ENCODE data around the gene MAST2.

The MAST2 gene

DNA sequence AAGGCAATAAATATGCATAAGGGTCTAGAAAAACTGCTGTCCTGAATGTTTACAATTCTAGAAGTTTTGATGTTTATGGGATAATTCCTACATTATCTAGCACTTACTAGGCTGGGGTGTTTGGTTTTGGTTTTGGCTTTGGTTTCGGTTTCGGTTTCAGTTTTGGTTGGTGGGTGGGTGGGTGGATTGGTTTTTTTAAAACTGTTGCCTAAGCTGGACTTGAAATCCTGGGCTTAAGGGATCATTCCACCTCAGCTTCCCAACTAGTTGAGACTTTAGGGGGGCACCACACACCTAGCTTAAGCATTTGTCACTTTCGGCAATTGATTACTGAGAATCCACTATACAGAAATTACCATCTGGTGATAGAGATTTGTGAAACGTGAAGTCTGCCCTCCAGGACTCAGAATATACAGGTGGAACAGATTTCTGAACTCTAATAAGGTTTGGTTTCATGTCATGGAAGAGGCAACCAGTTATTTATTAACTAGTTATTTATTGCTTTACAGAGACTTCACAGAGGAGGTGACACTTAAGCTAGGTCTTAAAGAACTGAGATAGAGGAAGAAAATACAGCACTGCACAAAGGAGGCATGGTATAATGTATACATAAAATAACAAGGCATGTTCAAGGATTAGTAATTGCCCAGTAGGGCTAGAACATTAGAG lies 259.4 kb downstream of the MAST2 start:
- no peak overlapping the region for H3K9ac ChIP-seq (ENCODE audit: low read depth, low read length)
- H3K27me3 ChIP-seq (ENCODE audit: control insufficient read depth, insufficient read depth, low read length) = no peaks in the 10 kb centered on the region
- H3K4me3 ChIP-seq (ENCODE audit: low read length) = no peak overlapping the region
- no peaks in the 10 kb centered on the region for H3K4me1 ChIP-seq (ENCODE audit: control insufficient read depth, insufficient read depth, low read length)
- H3K4me2 ChIP-seq (ENCODE audit: low read length) = peak overlapping the region; percentile 31
- no peaks in the 10 kb centered on the region for H3K36me3 ChIP-seq (ENCODE audit: insufficient read depth, low read length)
- no peaks in the 10 kb centered on the region for H3K9me3 ChIP-seq (replicated peaks; ENCODE audit: low read length)

DNA sequence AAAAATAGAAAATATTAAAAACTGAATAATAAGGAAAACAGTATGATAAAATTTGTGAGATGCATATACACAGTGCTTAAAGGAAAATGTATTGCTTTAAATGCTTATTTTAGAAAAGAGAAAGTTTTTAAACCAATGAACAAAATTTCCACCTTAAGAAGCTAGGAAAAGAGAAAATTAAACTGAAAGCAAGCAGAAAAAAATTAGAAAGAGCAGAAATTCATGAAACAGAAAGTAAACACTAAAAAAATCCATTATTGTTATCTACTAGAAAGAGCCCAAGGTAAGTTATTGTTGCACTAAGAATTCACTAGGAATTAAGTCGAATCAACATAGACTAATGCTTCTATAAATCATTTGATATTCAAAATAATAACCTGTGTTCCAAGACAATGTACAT lies 261.3 kb downstream of the MAST2 start:
- Histone ChIP-seq H3K27me3 (ENCODE audit: control insufficient read depth, insufficient read depth, low read length) (no peaks in the 10 kb centered on the region), H3K9ac (ENCODE audit: low read depth, low read length) (no peak overlapping the region), H3K4me1 (ENCODE audit: control insufficient read depth, insufficient read depth, low read length) (no peaks in the 10 kb centered on the region), H3K4me3 (ENCODE audit: low read length) (no peak overlapping the region), H3K4me2 (ENCODE audit: low read length) (no peak overlapping the region), H3K9me3 (replicated peaks; ENCODE audit: low read length) (no peaks in the 10 kb centered on the region), H3K36me3 (ENCODE audit: insufficient read depth, low read length) (no peaks in the 10 kb centered on the region)

DNA sequence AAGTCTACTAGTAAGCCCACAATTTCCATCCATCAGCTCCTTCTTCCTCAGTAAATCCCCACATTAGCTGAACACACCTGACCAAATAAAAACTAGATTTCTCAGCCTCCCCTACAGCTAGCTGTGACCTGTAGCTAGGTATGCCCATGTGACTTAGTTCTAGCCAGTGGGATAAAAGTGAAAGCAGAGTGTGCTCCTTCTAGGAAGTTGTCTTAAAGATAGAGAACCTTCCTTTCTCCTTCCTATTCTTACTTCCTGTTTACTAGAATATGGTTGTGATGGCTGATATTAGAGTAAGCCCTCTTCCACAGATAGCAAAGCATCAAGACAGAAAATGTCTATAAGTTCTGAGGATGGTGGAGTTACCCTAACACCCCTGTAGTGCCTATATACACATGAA lies 262.0 kb downstream of the MAST2 start:
- Histone ChIP-seq H3K4me3 (ENCODE audit: low read length) (no peak overlapping the region), H3K4me2 (ENCODE audit: low read length) (no peak overlapping the region), H3K9ac (ENCODE audit: low read depth, low read length) (no peak overlapping the region), H3K4me1 (ENCODE audit: control insufficient read depth, insufficient read depth, low read length) (no peaks in the 10 kb centered on the region), H3K36me3 (ENCODE audit: insufficient read depth, low read length) (no peaks in the 10 kb centered on the region), H3K9me3 (replicated peaks; ENCODE audit: low read length) (no peaks in the 10 kb centered on the region), H3K27me3 (ENCODE audit: control insufficient read depth, insufficient read depth, low read length) (no peaks in the 10 kb centered on the region)

DNA sequence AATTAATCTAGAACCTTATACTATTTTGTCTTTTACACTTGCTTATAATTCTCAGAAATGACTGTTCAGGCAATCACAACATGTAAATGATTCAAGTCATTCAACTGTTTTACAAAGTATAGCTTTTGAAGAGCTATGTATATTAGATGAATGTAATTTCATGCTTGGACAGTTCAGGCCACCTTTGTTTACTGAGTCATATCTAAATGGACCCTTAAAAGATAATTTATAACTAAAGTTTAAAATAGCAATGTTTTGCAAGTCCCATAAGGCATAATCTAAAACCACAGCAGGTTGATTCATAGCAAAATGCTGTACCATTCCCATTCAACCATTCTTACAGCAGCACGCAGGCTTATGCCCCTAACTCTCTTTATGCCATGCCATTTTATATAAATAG lies 264.2 kb downstream of the MAST2 start:
- no peak overlapping the region for H3K4me2 ChIP-seq (ENCODE audit: low read length)
- no peaks in the 10 kb centered on the region for H3K27me3 ChIP-seq (ENCODE audit: control insufficient read depth, insufficient read depth, low read length)
- no peaks in the 10 kb centered on the region for H3K9me3 ChIP-seq (replicated peaks; ENCODE audit: low read length)
- no peaks in the 10 kb centered on the region for H3K4me1 ChIP-seq (ENCODE audit: control insufficient read depth, insufficient read depth, low read length)
- H3K36me3 ChIP-seq (ENCODE audit: insufficient read depth, low read length) = no peaks in the 10 kb centered on the region
- H3K9ac ChIP-seq (ENCODE audit: low read depth, low read length) = no peak overlapping the region
- H3K4me3 ChIP-seq (ENCODE audit: low read length) = no peak overlapping the region

DNA sequence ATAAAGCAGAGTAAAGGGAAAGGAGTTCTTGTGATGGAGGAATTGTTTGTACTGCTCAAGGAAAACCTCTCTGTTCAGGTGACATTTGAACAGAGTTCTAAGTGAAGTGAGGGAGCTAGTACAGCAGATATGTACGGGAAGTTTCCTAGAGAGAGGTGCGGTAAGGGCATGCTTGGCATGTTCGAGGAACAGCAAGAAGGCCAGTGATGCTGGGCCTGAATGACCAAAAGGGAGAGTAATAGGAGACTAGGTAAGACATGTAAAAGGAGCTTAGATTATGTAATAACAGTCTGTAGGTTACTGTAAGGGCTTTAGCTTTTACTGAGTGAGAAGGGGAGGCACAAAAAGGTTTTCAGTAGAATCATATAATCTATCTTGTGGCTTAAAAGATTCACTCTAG lies 265.1 kb downstream of the MAST2 start:
- no peaks in the 10 kb centered on the region for H3K36me3 ChIP-seq (ENCODE audit: insufficient read depth, low read length)
- H3K27me3 ChIP-seq (ENCODE audit: control insufficient read depth, insufficient read depth, low read length) = no peaks in the 10 kb centered on the region
- H3K4me2 ChIP-seq (ENCODE audit: low read length) = no peak overlapping the region
- no peak overlapping the region for H3K4me3 ChIP-seq (ENCODE audit: low read length)
- H3K9ac ChIP-seq (ENCODE audit: low read depth, low read length) = no peak overlapping the region
- H3K9me3 ChIP-seq (replicated peaks; ENCODE audit: low read length) = no peaks in the 10 kb centered on the region
- no peaks in the 10 kb centered on the region for H3K4me1 ChIP-seq (ENCODE audit: control insufficient read depth, insufficient read depth, low read length)

DNA sequence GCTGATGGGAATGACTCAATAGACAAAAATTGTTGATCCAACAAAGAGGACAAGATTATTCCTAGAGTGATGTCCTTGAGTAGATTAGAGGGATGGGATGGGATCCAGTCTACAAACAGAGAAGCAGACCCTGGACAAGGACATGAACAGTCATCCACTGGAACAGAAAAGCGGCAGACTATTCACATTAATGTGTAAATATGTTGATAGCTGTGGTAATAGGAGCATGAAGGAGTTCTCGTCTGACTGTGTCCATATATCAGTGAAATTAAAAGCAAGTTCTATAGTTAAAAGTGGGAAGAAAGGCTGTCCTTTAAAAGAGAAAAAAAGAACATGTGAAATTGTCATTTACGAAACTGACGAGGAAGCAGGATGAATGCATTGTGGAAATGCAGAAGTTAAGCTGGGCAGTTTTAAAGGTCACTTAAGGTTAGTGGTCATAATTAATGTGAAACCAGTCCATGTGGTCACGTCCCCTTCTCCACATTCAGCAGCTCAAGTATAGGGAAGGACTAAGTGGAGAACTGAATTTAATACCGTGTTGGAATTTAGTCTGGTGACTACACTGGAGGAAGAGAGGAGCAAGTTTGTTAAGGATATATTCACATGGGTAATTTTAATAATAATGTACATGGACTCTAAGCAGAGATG lies 266.9 kb downstream of the MAST2 start:
- no peak overlapping the region for H3K4me3 ChIP-seq (ENCODE audit: low read length)
- no peaks in the 10 kb centered on the region for H3K9me3 ChIP-seq (replicated peaks; ENCODE audit: low read length)
- no peaks in the 10 kb centered on the region for H3K27me3 ChIP-seq (ENCODE audit: control insufficient read depth, insufficient read depth, low read length)
- H3K4me2 ChIP-seq (ENCODE audit: low read length) = no peak overlapping the region
- H3K4me1 ChIP-seq (ENCODE audit: control insufficient read depth, insufficient read depth, low read length) = no peaks in the 10 kb centered on the region
- H3K9ac ChIP-seq (ENCODE audit: low read depth, low read length) = no peak overlapping the region
- H3K36me3 ChIP-seq (ENCODE audit: insufficient read depth, low read length) = no peaks in the 10 kb centered on the region

DNA sequence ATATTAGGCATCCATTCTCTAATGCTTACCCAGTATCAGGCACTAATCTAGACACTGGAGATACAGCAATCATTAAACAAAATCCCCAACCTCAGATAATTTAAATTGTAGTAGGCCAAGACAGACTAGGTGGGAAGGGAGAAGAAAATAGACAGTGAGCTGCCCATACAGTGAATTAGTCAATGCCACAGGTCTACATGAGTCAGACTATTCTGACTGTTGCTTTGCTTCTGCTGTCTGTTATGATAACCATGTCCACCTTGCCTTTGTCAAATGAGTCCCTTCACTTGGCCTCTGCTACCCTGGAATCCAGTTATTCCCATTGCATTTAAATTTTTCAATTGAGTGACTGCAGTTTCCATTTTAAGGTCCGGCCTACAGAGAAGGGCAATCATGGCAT lies 269.6 kb downstream of the MAST2 start:
- no peaks in the 10 kb centered on the region for H3K9me3 ChIP-seq (replicated peaks; ENCODE audit: low read length)

DNA sequence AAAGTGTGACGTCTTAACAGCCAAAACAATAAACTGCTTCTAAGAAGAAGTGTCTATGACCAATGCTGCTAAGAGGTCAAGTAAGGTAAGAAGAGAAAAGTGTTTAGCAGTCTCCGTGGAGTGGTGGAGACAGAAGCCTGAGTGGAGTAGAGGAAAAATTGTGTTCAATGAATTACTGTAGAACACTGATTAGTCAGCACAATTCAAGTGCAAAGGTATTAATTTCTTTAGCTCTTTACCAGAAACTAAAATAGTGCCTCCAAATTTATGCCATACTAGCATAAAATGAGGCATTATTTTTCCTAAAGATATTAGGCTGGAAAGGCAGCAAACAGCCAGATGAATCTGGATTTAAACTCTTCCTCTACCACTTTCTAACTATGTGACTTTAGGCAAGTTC lies 272.9 kb downstream of the MAST2 start:
- H3K9me3 ChIP-seq (replicated peaks; ENCODE audit: low read length) = no peaks in the 10 kb centered on the region
- H3K4me2 ChIP-seq (ENCODE audit: low read length) = no peak overlapping the region
- no peak overlapping the region for H3K4me3 ChIP-seq (ENCODE audit: low read length)
- no peaks in the 10 kb centered on the region for H3K36me3 ChIP-seq (ENCODE audit: insufficient read depth, low read length)
- H3K9ac ChIP-seq (ENCODE audit: low read depth, low read length) = no peak overlapping the region
- no peaks in the 10 kb centered on the region for H3K4me1 ChIP-seq (ENCODE audit: control insufficient read depth, insufficient read depth, low read length)
- H3K27me3 ChIP-seq (ENCODE audit: control insufficient read depth, insufficient read depth, low read length) = no peaks in the 10 kb centered on the region

More for the DNA sequence above, 269.6 kb downstream of the MAST2 start:
- no peak overlapping the region for H3K9ac ChIP-seq (ENCODE audit: low read depth, low read length)
- no peaks in the 10 kb centered on the region for H3K4me1 ChIP-seq (ENCODE audit: control insufficient read depth, insufficient read depth, low read length)
- H3K4me2 ChIP-seq (ENCODE audit: low read length) = no peak overlapping the region
- no peaks in the 10 kb centered on the region for H3K36me3 ChIP-seq (ENCODE audit: insufficient read depth, low read length)
- no peak overlapping the region for H3K4me3 ChIP-seq (ENCODE audit: low read length)
- H3K27me3 ChIP-seq (ENCODE audit: control insufficient read depth, insufficient read depth, low read length) = no peaks in the 10 kb centered on the region

DNA sequence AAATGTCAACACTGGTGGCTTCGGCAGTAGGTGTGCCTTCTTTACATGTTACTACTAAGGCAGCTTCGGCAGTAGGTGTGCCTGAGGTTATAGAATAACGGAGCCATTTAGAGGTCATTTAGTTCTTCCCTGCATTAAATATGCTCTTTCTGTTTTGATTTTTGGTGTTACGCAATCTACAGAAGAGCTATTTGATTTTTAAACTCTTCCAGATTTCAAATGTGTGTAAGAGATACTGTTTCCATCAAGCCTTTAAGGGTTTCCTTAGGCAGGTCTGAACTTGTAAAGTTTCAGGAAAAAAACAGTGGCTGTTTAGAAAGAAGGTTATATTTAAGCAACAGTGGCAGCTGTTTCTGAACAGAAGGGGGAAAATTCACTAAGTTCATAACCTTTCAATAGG lies 274.2 kb downstream of the MAST2 start:
- Histone ChIP-seq H3K9me3 (replicated peaks; ENCODE audit: low read length) (no peaks in the 10 kb centered on the region), H3K36me3 (ENCODE audit: insufficient read depth, low read length) (no peaks in the 10 kb centered on the region), H3K27me3 (ENCODE audit: control insufficient read depth, insufficient read depth, low read length) (no peaks in the 10 kb centered on the region), H3K4me2 (ENCODE audit: low read length) (no peak overlapping the region), H3K4me3 (ENCODE audit: low read length) (no peak overlapping the region), H3K4me1 (ENCODE audit: control insufficient read depth, insufficient read depth, low read length) (no peaks in the 10 kb centered on the region), H3K9ac (ENCODE audit: low read depth, low read length) (no peak overlapping the region)

DNA sequence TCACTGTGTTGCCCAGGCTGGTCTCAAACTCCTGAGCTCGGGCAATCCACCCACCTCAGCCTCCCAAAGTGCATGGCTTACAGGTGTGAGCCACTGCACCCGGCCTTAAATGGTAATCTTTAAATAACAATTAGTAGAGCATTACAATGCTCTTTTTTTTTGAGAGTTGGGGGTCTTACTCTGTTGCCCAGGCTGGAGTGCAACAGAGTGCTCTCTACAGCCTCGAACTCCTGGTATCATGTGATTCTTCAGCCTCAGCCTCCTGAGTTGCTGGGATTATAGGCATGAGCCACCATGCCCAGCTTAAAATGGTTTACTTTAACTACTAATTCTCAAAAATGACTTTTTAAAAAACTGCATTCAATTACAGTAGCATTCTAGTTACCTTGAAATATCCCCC lies 276.8 kb downstream of the MAST2 start:
- no peaks in the 10 kb centered on the region for H3K9me3 ChIP-seq (replicated peaks; ENCODE audit: low read length)
- no peaks in the 10 kb centered on the region for H3K27me3 ChIP-seq (ENCODE audit: control insufficient read depth, insufficient read depth, low read length)
- H3K4me1 ChIP-seq (ENCODE audit: control insufficient read depth, insufficient read depth, low read length) = peaks cover 15% of the 10 kb centered on the region
- no peaks in the 10 kb centered on the region for H3K36me3 ChIP-seq (ENCODE audit: insufficient read depth, low read length)
- no peak overlapping the region for H3K4me3 ChIP-seq (ENCODE audit: low read length)
- H3K9ac ChIP-seq (ENCODE audit: low read depth, low read length) = no peak overlapping the region
- no peak overlapping the region for H3K4me2 ChIP-seq (ENCODE audit: low read length)

DNA sequence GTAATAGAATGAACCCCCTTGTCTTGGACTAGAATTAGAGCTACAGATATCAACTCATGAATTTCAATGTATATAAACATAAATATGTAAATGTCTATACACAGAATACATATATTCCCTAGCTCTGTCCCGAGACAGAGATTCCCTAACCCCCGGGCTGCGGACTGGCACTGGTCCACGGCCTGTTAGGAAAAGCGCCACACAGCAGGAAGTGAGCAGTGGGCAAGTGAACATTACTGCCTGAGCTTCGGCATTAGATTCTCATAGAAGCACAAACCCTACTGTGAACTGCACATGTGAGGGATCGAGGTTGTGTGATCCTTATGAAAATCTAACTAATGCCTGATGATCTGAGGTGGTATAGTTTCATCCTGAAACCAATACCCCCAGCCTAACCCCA lies 277.8 kb downstream of the MAST2 start:
- Histone ChIP-seq H3K27me3 (ENCODE audit: control insufficient read depth, insufficient read depth, low read length) (no peaks in the 10 kb centered on the region), H3K9ac (ENCODE audit: low read depth, low read length) (no peak overlapping the region), H3K36me3 (ENCODE audit: insufficient read depth, low read length) (no peaks in the 10 kb centered on the region), H3K9me3 (replicated peaks; ENCODE audit: low read length) (no peaks in the 10 kb centered on the region), H3K4me3 (ENCODE audit: low read length) (no peak overlapping the region), H3K4me1 (ENCODE audit: control insufficient read depth, insufficient read depth, low read length) (peaks cover 16% of the 10 kb centered on the region), H3K4me2 (ENCODE audit: low read length) (no peak overlapping the region)

DNA sequence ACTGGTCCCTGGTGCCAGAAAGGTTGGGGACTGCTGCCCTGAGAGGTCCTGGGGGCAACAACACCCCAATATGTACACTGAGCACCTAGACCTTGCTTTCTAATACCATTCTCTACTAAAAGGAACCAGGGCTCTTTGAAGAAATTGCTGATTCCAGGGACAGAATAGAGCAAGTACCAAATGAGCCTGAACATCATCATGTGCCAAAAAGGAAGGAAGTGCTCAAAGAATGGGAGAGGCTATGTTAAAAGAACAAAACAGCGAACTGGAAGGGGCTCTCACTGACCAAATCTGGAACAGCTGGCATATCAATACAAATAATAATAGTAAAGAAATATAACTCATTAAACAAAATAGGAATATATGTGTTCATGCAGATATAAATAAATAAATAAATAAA lies 278.2 kb downstream of the MAST2 start:
- Histone ChIP-seq H3K27me3 (ENCODE audit: control insufficient read depth, insufficient read depth, low read length) (no peaks in the 10 kb centered on the region), H3K4me2 (ENCODE audit: low read length) (no peak overlapping the region), H3K4me3 (ENCODE audit: low read length) (no peak overlapping the region), H3K9me3 (replicated peaks; ENCODE audit: low read length) (no peaks in the 10 kb centered on the region), H3K9ac (ENCODE audit: low read depth, low read length) (no peak overlapping the region), H3K36me3 (ENCODE audit: insufficient read depth, low read length) (no peaks in the 10 kb centered on the region), H3K4me1 (ENCODE audit: control insufficient read depth, insufficient read depth, low read length) (peaks cover 16% of the 10 kb centered on the region)
